GM12878 (cell line): ENCODE results near the gene KIF20A. TPM values are rescaled to one million over a fixed set of nuclear protein-coding genes. Genes with fewer than 3 reads are reported as not detected.

Source experiments
- ATAC-seq: fragments of 200-7000 bp; cut with Tn5 transposase; 3 replicates; pipeline ENCODE4 v1.9.1; 2020; ENCODE audit warnings: mild to moderate bottlenecking, moderate library complexity
- BruUV-seq: library from RNA; stranded (reverse); fragments of 400-500 nt; replicated peaks from 2 replicates; lab custom pipeline; 2021; lab: Mats Ljungman, UMichigan
- CTCF ChIA-PET: fragments of 300-600 bp; sonication (Branson Sonifier 250); formaldehyde crosslinking; extraction: SDS; loops from one replicate; lab custom pipeline; 2021; ENCODE audit warnings: inconsistent platforms; lab: Yijun Ruan, JAX
- POLR2A ChIA-PET: fragments of 350-600 bp; formaldehyde crosslinking; extraction: SDS; loops from one replicate; lab custom pipeline; 2021; ENCODE audit warnings: inconsistent platforms; lab: Charles Lee
- RAD21 ChIA-PET: fragments of 300-600 bp; sonication (Branson Sonifier 250); formaldehyde crosslinking; loops from one replicate; lab custom pipeline; 2023; ENCODE audit warnings: antibody characterized with exemption; ENCODE audit not compliant: unreplicated experiment; lab: Charles Lee
- SMC1A ChIA-PET: fragments of 300-600 bp; sonication (Branson Sonifier 250); formaldehyde crosslinking; loops from one replicate; lab custom pipeline; 2023; ENCODE audit not compliant: unreplicated experiment, uncharacterized antibody; lab: Charles Lee
- DNase-seq: peaks from one replicate; pipeline ENCODE4 v3.0.0-alpha.2; 2011; ENCODE audit warnings: low read depth, low spot score
- FAIRE-seq: peaks from 3 replicates; lab custom pipeline; 2011; peaks lifted over from hg19 to GRCh38; lab: Jason Lieb, UNC
- H2AFZ ChIP-seq: 2 replicates; pipeline ENCODE4 v1.6.0; 2011; ENCODE audit warnings: low read depth, low read length, control low read depth; ENCODE audit not compliant: control insufficient read depth
- H3K27ac ChIP-seq: 2 replicates; pipeline ENCODE4 v1.5.1; 2011; ENCODE audit warnings: control low read depth; ENCODE audit not compliant: control insufficient read depth, insufficient read depth
- H3K27me3 ChIP-seq, 2 experiments: replicated peaks in 1 of 2; 2 replicates each; pipeline versions ENCODE4 v1.6.0 to v1.6.1; 2011; ENCODE audit warnings: low read length in 1 of 2; ENCODE audit not compliant: control insufficient read depth in 2 of 2, insufficient read depth in 2 of 2
- H3K36me3 ChIP-seq, 2 experiments: 2 replicates each; pipeline ENCODE4 v1.5.1; 2011; ENCODE audit warnings: low read length in 1 of 2; ENCODE audit not compliant: control insufficient read depth in 2 of 2, insufficient read depth in 2 of 2
- H3K4me1 ChIP-seq: 2 replicates; pipeline ENCODE4 v1.6.1; 2011; ENCODE audit warnings: mild to moderate bottlenecking, low read length, moderate library complexity, mixed read lengths; ENCODE audit not compliant: control insufficient read depth, insufficient read depth
- H3K4me2 ChIP-seq: 2 replicates; pipeline ENCODE4 v1.6.0; 2011; ENCODE audit warnings: control low read depth; ENCODE audit not compliant: control insufficient read depth, insufficient read depth
- H3K4me3 ChIP-seq: fragments of 200-600 bp; sonication (generic); 2 replicates; pipeline ENCODE4 v1.5.1; 2016
- H3K79me2 ChIP-seq: 2 replicates; pipeline ENCODE4 v1.6.0; 2011; ENCODE audit warnings: low read length; ENCODE audit not compliant: control insufficient read depth, insufficient read depth
- H3K9ac ChIP-seq: 2 replicates; pipeline ENCODE4 v1.8.0; 2011; ENCODE audit warnings: low read length, control low read depth, mixed read lengths; ENCODE audit not compliant: control insufficient read depth, insufficient read depth
- H3K9me3 ChIP-seq: replicated peaks from 3 replicates; pipeline ENCODE4 v1.5.1; 2011; ENCODE audit warnings: mild to moderate bottlenecking, low read length; ENCODE audit not compliant: control insufficient read depth, insufficient read depth
- H4K20me1 ChIP-seq: 2 replicates; pipeline ENCODE4 v1.6.0; 2011; ENCODE audit not compliant: control insufficient read depth, insufficient read depth
- IKZF2 ChIP-seq, 2 experiments: fragments of 450-650 bp; IDR thresholded peaks; 2 replicates each; pipeline ENCODE4 v1.6.1; 2017; ENCODE audit warnings: mild to moderate bottlenecking in 2 of 2, moderate library complexity in 2 of 2
- NFXL1 ChIP-seq: fragments of 450-650 bp; IDR thresholded peaks from 2 replicates; pipeline ENCODE4 v1.6.1; 2017; ENCODE audit warnings: antibody characterized with exemption, mild to moderate bottlenecking, borderline replicate concordance
- NKRF ChIP-seq: fragments of 450-650 bp; conservative IDR thresholded peaks from 2 replicates; pipeline ENCODE4 v1.6.1; 2017; ENCODE audit warnings: mild to moderate bottlenecking, moderate library complexity
- POLR2A ChIP-seq: IDR thresholded peaks from 2 replicates; pipeline ENCODE4 v1.6.1; 2011; ENCODE audit warnings: low read depth, mild to moderate bottlenecking, low read length
- SIN3A ChIP-seq: IDR thresholded peaks from 2 replicates; pipeline ENCODE4 v1.6.1; 2012; ENCODE audit warnings: low read depth, low read length, improper control_type of control experiment
- YY1 ChIP-seq: IDR thresholded peaks from 2 replicates; pipeline ENCODE4 v1.6.1; 2011; ENCODE audit warnings: low read depth, mild to moderate bottlenecking, low read length
- ZBED1 ChIP-seq: IDR thresholded peaks from 2 replicates; pipeline ENCODE4 v1.6.1; 2016; ENCODE audit warnings: borderline replicate concordance
- ZBTB11 ChIP-seq: fragments of 450-650 bp; formaldehyde crosslinking; IDR thresholded peaks from 2 replicates; pipeline ENCODE4 v1.5.0; 2022; ENCODE audit warnings: mild to moderate bottlenecking, missing genetic modification characterization
- ZNF207 ChIP-seq: fragments of 450-650 bp; IDR thresholded peaks from 2 replicates; pipeline ENCODE4 v1.6.1; 2014; ENCODE audit warnings: antibody characterized with exemption, mild to moderate bottlenecking, borderline replicate concordance
- WGBS: methylation state at CpG from one replicate; pipeline ENCODE4 v1.1.6; 2016; ENCODE audit warnings: low lambda C conversion rate; ENCODE audit not compliant: insufficient replicate concordance, insufficient coverage; ENCODE audit errors: missing lambda C conversion rate; 5-methylcytosine and 5-hydroxymethylcytosine counted together
- in situ Hi-C: fragments of 300-500 bp; cut with MboI; formaldehyde crosslinking; loops from 9 replicates; pipeline ENCODE4 v1.14.3; 2018; ENCODE audit warnings: mixed read lengths
- intact Hi-C: fragments of 100-400 bp; cut with micrococcal nuclease; formaldehyde crosslinking; loops from one replicate; pipeline ENCODE4 v1.14.2; 2022; ENCODE audit not compliant: unreplicated experiment
- polyA plus RNA-seq, 11 experiments: library from polyadenylated mRNA; depleted of rRNA in 4 of 11; unstranded in 6 of 11; stranded (reverse) in 5 of 11; fragments of >200 nt; fragmentation: Nextera tagmentation in 4 of 11; fragmentation: Illumina TruSeq in 1 of 11; extraction: Ambion mirVana in 4 of 11; extraction: Trizol in 1 of 11; gene quantifications; 1 replicate in 1 of 11; 2 replicates in 10 of 11; pipeline versions ENCODE4 v1.2.1 to v1.2.3, GENCODE V29; 2011 to 2016; ENCODE audit warnings: inconsistent platforms in 2 of 11, missing spikeins in 2 of 11, low read depth in 1 of 11
- total RNA-seq, 4 experiments: library from RNA; depleted of rRNA in 3 of 4; stranded (reverse); fragments of >200 nt in 3 of 4; fragmentation: Illumina TruSeq in 1 of 4; extraction: Trizol in 1 of 4; gene quantifications; 2 replicates each; pipeline versions ENCODE4 v1.2.1 to v1.2.3, GENCODE V29; 2013 to 2021
- TF ChIP-seq, protein P1 (sequence below): fragments of 450-650 bp; IDR thresholded peaks from 2 replicates; pipeline ENCODE4 v1.6.1; 2017; ENCODE audit warnings: mild to moderate bottlenecking, low read depth, inconsistent platforms; ENCODE audit not compliant: poor library complexity, severe bottlenecking
- TF ChIP-seq, protein P2 (sequence below): fragments of 450-650 bp; IDR thresholded peaks from 2 replicates; pipeline ENCODE4 v1.6.1; 2017; ENCODE audit warnings: low read depth, mild to moderate bottlenecking, moderate library complexity

The KIF20A gene
- total and polyA plus RNA-seq, 10 of the 15 experiments (the other 5 are each of a cell fraction or from before 2014, with no cell fraction given) = 20.7 to 61.9 (median 45.3) TPM

DNA sequence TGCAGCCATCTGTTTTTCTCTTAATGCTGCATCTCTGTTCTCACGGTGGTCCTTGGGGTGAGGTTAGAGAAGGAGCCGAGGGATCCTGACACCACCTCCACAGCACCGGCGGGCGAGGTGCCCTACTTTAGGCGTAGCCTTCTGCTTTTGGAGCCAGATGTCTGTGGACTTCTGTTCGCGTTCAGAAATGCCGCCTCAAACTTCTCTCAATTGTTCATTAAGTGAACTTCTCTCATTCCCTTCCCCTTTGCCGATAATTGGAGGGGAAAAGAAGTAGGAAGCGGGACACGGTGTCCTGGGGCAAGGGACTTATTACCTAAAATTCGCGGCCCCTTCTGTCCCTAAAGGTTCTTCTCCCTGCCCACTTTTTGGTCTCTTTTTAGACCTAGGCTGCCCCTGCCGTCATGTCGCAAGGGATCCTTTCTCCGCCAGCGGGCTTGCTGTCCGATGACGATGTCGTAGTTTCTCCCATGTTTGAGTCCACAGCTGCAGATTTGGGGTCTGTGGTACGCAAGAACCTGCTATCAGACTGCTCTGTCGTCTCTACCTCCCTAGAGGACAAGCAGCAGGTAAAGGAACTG lies 455 bp downstream of the KIF20A start (continued):
- TF ChIP-seq ZBED1 (no peak), ZBTB11 (no peak), POLR2A (no peak)
- TF ChIP-seq, protein P1, sequence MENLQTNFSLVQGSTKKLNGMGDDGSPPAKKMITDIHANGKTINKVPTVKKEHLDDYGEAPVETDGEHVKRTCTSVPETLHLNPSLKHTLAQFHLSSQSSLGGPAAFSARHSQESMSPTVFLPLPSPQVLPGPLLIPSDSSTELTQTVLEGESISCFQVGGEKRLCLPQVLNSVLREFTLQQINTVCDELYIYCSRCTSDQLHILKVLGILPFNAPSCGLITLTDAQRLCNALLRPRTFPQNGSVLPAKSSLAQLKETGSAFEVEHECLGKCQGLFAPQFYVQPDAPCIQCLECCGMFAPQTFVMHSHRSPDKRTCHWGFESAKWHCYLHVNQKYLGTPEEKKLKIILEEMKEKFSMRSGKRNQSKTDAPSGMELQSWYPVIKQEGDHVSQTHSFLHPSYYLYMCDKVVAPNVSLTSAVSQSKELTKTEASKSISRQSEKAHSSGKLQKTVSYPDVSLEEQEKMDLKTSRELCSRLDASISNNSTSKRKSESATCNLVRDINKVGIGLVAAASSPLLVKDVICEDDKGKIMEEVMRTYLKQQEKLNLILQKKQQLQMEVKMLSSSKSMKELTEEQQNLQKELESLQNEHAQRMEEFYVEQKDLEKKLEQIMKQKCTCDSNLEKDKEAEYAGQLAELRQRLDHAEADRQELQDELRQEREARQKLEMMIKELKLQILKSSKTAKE = no peak

DNA sequence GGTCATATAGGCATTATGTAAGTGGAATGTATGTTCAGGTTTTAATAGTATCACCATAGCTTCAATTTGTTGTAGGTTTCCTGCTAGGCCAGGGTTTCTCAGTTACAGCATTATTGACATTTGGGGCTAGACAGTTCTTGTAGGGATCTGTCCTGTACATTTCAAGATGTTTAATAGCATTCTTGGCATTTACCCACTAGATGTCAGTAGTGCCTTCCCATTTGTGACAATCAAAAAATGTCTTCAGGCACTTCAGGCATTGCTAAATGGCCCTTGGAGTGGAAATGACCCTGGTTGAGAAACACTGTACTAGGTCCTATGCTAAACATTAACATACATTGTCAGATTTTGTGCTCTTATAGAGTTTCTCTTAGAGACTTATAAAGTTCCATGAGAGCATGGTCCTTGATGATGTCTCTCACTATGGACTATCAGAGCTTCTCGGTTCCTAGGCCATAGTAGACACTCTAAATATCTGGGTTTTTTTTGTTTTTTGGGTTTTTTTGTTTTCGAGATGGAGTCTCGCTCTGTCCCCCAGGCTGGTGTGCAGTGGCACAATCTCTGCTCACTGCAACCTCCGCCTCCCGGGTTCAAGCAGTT lies 1.4 kb downstream of the KIF20A start:
- Histone ChIP-seq H3K9me3 (no peaks in the 10 kb centered on the region), H3K4me2 (peak overlapping the region; percentile 81), H2AFZ (no peak overlapping the region; the same call in 1 of the 2 replicates), H3K9ac (peak overlapping the region; percentile 93; the same call in 1 of the 2 replicates), H3K4me1 (peaks cover 5% of the 10 kb centered on the region), H4K20me1 (no peaks in the 10 kb centered on the region), H3K27me3 (no peaks in the 10 kb centered on the region), H3K36me3 (peaks cover 26 to 29% of the 10 kb centered on the region in 2 experiments), H3K79me2 (peaks cover 34% of the 10 kb centered on the region), H3K4me3 (peak overlapping the region; percentile 87), H3K27ac (no peak overlapping the region)
- RAD21 ChIA-PET = interaction anchor here (0.7 to 3.5 kb wide), 10 partner anchors 15 to 368 kb away, joined by 3 to 16 read pairs (median 4); partner anchors contain the start of genes CDC23 and EGR1
- CTCF ChIA-PET = interaction anchor here (0.6 to 6.5 kb wide), 22 partner anchors 9 to 1365 kb away, joined by 3 to 46 read pairs (median 4); partner anchors contain the start of genes CDC25C, EGR1 and KDM3B
- SMC1A ChIA-PET = interaction anchor here (0.6 to 3.6 kb wide), 10 partner anchors 17 to 385 kb away, joined by 3 to 20 read pairs (median 3); no protein-coding TSS in a partner anchor
- no TSS peak for BruUV-seq
- ATAC-seq = peak; percentile 58
- intact Hi-C loops = loop anchor here (1.0 kb wide), 5 partner anchors 103 to 368 kb away; no protein-coding TSS in a partner anchor
- FAIRE-seq = peak; percentile 97
- POLR2A ChIA-PET = no interaction called here
- in situ Hi-C loops = loop anchor here (10.0 to 25.0 kb wide), 2 partner anchors 235 to 332 kb away; no protein-coding TSS in a partner anchor
- 48% methylated on average over 5 of the region's 5 CpGs for WGBS
- peak; percentile 62 for DNase-seq
- TF ChIP-seq NKRF (no peak), YY1 (0 out of 2 replicates have a peak, but pooled peaks have one; percentile 22), SIN3A (peak; percentile 11; the same call in 1 of the 2 replicates), IKZF2 (IDR thresholded peaks at IDR 0.05) (no peak), NFXL1 (no peak), ZNF207 (0 out of 2 replicates have a peak, but pooled peaks have one; percentile 27)
- TF ChIP-seq, protein P2, sequence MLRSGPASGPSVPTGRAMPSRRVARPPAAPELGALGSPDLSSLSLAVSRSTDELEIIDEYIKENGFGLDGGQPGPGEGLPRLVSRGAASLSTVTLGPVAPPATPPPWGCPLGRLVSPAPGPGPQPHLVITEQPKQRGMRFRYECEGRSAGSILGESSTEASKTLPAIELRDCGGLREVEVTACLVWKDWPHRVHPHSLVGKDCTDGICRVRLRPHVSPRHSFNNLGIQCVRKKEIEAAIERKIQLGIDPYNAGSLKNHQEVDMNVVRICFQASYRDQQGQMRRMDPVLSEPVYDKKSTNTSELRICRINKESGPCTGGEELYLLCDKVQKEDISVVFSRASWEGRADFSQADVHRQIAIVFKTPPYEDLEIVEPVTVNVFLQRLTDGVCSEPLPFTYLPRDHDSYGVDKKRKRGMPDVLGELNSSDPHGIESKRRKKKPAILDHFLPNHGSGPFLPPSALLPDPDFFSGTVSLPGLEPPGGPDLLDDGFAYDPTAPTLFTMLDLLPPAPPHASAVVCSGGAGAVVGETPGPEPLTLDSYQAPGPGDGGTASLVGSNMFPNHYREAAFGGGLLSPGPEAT = no peak
